ENCODE measurements around the gene FBXO30. TPM values are rescaled to one million over a fixed set of nuclear protein-coding genes. Genes with fewer than 3 reads are reported as not detected.

Gene FBXO30
- total and polyA plus RNA-seq, 8 donors: 1.5 to 5.6 (median 2.7) TPM

DNA sequence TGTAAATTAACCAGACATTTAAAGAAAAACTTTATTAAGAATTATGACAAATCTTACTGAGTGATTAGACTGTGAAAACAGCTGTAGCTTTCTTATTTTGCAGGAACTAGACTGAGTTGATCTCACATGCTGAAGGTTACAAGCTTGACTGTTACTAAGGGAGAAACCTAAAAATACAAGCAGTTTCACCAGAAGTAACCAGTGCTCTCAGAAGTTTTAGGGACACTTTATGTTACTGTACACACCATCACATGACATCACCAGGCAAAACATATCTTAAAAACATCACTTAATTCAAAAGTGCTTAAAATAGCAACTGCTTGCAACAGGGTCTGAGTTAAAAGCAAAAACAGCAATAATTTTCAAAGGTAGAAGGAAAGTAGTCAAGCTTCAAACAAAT, 5.4 kb downstream of the FBXO30 start:
- intact Hi-C loops (cut with DNase I): no loop called here
- H3K27ac ChIP-seq: no peak overlapping the region
- H3K36me3 ChIP-seq: no peaks in the 10 kb centered on the region
- TF ChIP-seq, protein P1, sequence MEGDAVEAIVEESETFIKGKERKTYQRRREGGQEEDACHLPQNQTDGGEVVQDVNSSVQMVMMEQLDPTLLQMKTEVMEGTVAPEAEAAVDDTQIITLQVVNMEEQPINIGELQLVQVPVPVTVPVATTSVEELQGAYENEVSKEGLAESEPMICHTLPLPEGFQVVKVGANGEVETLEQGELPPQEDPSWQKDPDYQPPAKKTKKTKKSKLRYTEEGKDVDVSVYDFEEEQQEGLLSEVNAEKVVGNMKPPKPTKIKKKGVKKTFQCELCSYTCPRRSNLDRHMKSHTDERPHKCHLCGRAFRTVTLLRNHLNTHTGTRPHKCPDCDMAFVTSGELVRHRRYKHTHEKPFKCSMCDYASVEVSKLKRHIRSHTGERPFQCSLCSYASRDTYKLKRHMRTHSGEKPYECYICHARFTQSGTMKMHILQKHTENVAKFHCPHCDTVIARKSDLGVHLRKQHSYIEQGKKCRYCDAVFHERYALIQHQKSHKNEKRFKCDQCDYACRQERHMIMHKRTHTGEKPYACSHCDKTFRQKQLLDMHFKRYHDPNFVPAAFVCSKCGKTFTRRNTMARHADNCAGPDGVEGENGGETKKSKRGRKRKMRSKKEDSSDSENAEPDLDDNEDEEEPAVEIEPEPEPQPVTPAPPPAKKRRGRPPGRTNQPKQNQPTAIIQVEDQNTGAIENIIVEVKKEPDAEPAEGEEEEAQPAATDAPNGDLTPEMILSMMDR (IDR thresholded peaks at IDR 0.05): no peak
- FAIRE-seq (no peak), DNase-seq (no peak), ATAC-seq (no peak)
- H3K27me3 ChIP-seq: no peaks in the 10 kb centered on the region
- no peaks in the 10 kb centered on the region for H3K9me3 ChIP-seq
- peaks cover 20 to 46% (median 33%) of the 10 kb centered on the region in 3 donors for H3K4me1 ChIP-seq
- no peak overlapping the region for H3K4me3 ChIP-seq

DNA sequence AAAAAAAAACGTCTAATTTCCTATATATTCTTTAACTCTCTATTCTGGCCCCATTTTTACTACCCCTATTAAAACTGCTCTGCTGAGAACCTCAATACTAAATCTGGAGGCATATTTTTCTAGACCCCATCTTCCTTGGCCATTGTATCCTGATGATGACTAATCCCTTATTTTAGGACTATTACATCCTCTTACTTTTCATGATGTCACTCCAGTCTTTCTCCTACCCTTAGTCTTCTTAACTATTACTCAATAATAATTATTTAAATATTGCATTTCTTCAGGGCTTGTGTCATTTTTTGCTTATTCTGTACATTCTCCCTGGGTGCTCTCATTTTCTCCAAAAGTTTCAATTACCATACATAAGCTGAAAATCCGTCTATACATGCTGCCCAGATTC, 6.4 kb downstream of the FBXO30 start:
- no peak for FAIRE-seq
- Histone ChIP-seq H3K4me1 (peaks cover 20 to 44% (median 30%) of the 10 kb centered on the region in 3 donors), H3K27me3 (no peaks in the 10 kb centered on the region), H3K36me3 (no peaks in the 10 kb centered on the region), H3K27ac (no peak overlapping the region), H3K9me3 (no peaks in the 10 kb centered on the region), H3K4me3 (no peak overlapping the region)
- TF ChIP-seq, protein P1 (IDR thresholded peaks at IDR 0.05): no peak
- WGBS, 2 donors: 75 to 91% methylated on average over 2 of the region's 2 CpGs
- DNase-seq: no peak
- ATAC-seq: no peak
- intact Hi-C loops (cut with DNase I): no loop called here

DNA sequence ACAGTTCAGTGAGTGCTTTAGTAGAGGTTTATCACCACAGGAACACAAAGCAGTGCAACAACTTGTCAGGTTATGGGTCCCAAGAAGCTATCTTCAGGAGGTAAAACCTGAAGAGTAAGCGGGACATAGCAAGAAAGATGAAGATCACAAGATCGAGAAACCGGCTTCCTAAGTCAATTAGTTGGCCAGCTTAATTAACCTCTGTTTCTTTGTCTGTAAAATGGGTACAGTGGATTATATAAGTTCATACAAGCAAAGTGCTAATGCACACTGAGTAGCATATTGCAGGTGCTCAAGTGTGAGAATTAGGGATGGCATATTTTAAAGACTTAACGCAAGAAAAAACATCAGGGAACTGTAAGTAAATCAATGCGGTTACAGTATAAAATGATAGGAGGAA, 12.5 kb downstream of the FBXO30 start:
- no peak for ATAC-seq
- Histone ChIP-seq H3K9me3 (no peaks in the 10 kb centered on the region), H3K27me3 (no peaks in the 10 kb centered on the region), H3K4me3 (no peak overlapping the region), H3K27ac (no peak overlapping the region), H3K36me3 (no peaks in the 10 kb centered on the region), H3K4me1 (no peaks in the 10 kb centered on the region)
- DNase-seq: no peak
- TF ChIP-seq, protein P1 (IDR thresholded peaks at IDR 0.05): no peak
- intact Hi-C loops (cut with DNase I): no loop called here
- WGBS, 2 donors: 97 to 99% methylated on average over 5 of the region's 5 CpGs
- no peak for FAIRE-seq

DNA sequence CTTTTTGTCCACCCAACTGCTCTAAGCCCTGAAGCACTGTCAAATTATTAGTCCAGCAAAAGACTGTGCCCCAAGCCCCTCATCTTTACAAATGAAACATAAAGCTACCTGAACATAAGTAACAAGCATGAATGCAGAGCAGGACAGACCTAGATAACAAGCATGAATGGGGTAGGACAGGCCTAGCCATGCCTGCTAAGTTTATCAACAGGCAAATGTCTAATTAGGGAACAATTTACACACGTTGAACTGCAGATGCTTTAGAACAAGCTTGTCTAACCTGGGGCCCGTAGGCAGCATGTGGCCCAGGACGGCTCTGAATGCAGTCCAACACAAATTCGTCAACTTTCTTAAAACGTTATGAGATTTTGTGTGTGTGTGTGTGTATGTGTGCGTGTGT, 13.6 kb downstream of the FBXO30 start:
- Histone ChIP-seq H3K4me3 (no peak overlapping the region), H3K27me3 (no peaks in the 10 kb centered on the region), H3K36me3 (no peaks in the 10 kb centered on the region), H3K9me3 (no peaks in the 10 kb centered on the region), H3K27ac (no peak overlapping the region), H3K4me1 (no peaks in the 10 kb centered on the region)
- WGBS, 2 donors: 86 to 90% methylated on average over 6 of the region's 6 CpGs
- FAIRE-seq: no peak
- intact Hi-C loops (cut with DNase I): no loop called here
- TF ChIP-seq, protein P1 (IDR thresholded peaks at IDR 0.05): no peak
- no peak for ATAC-seq
- no peak for DNase-seq

DNA sequence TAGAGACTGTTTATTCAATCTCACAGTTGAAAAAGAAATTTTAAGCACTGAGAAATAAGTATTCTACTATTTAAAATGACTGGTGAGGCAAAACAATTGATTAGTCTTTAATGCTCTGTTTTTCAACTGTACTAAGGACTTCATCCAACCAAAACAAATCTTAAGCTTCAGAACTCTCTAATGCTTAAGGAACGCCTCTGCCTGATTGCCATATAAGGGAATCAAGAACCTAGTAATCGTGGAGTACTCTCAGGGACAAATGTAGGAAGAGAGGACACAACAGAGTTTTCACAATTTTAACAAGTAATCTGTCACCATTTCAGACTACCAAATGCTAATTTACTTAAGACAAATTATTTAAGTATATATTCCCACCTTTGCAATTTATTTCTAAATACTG, 16.1 kb downstream of the FBXO30 start:
- TF ChIP-seq, protein P1 (IDR thresholded peaks at IDR 0.05): no peak
- Histone ChIP-seq H3K4me3 (no peak overlapping the region), H3K27ac (no peak overlapping the region), H3K36me3 (no peaks in the 10 kb centered on the region), H3K27me3 (no peaks in the 10 kb centered on the region), H3K4me1 (no peaks in the 10 kb centered on the region), H3K9me3 (no peaks in the 10 kb centered on the region)
- 74 to 80% methylated on average over 2 of the region's 2 CpGs for WGBS, 2 donors
- no peak for DNase-seq
- no peak for FAIRE-seq
- ATAC-seq: no peak
- intact Hi-C loops (cut with DNase I): no loop called here
